ENCODE measurements around the gene MSLN.

- TF ChIP-seq CTCF (IDR thresholded peaks at IDR 0.05; ENCODE audit: insufficient read depth, low read length, poor library complexity, severe bottlenecking), result no peak
- no peak for TF ChIP-seq EZH2phosphoT487 (conservative IDR thresholded peaks at IDR 0.05; ENCODE audit: low read length)
Measured at GRCh38 chr16:800834-801511, 40.4 kb downstream of the MSLN start.

All from SU-DHL-6 (cell line).